Endothelial cell of hepatic sinusoid (primary cell): ENCODE measurements around the gene THBD.

Source experiments
- in situ Hi-C: cut with HindIII; loops from 2 replicates; pipeline ENCODE4 v1.10.0; 2017; ENCODE audit warnings: low sequenced_read_pairs

Gene THBD

GRCh38 chr20:23084845-23085365 is 35.4 kb upstream of the THBD start:
- in situ Hi-C loops: loop anchor here (5.0 kb wide), 1 partner anchor 32 kb away; no protein-coding TSS in a partner anchor

- in situ Hi-C loops: loop anchor here (5.0 kb wide), 1 partner anchor 33 kb away; no protein-coding TSS in a partner anchor
Observed at GRCh38 chr20:23084282-23084844, 34.9 kb upstream of the THBD start.

- in situ Hi-C loops: loop anchor here (5.0 kb wide), 1 partner anchor 34 kb away; no protein-coding TSS in a partner anchor
Observed at GRCh38 chr20:23083553-23084220, 34.2 kb upstream of the THBD start.

GRCh38 chr20:23082846-23083552 is 33.5 kb upstream of the THBD start:
- in situ Hi-C loops: loop anchor here (5.0 kb wide), 1 partner anchor 34 kb away; no protein-coding TSS in a partner anchor

GRCh38 chr20:23081263-23081819 is 31.9 kb upstream of the THBD start:
- in situ Hi-C loops: loop anchor here (5.0 kb wide), 1 partner anchor 36 kb away; no protein-coding TSS in a partner anchor

GRCh38 chr20:23080521-23080920 is 31.0 kb upstream of the THBD start:
- in situ Hi-C loops: loop anchor here (5.0 kb wide), 1 partner anchor 37 kb away; no protein-coding TSS in a partner anchor

- in situ Hi-C loops: loop anchor here (5.0 kb wide), 1 partner anchor 37 kb away; no protein-coding TSS in a partner anchor
Observed at GRCh38 chr20:23079926-23080325, 30.5 kb upstream of the THBD start.

- in situ Hi-C loops: no loop called here
Observed at GRCh38 chr20:23079016-23079351, 29.5 kb upstream of the THBD start.

- in situ Hi-C loops: no loop called here
Observed at GRCh38 chr20:23078351-23079015, 29.0 kb upstream of the THBD start.

- in situ Hi-C loops: no loop called here
Observed at GRCh38 chr20:23077277-23077676, 27.8 kb upstream of the THBD start.

- in situ Hi-C loops: no loop called here
Observed at GRCh38 chr20:23074052-23074451, 24.6 kb upstream of the THBD start.

- in situ Hi-C loops: no loop called here
Observed at GRCh38 chr20:23072892-23073586, 23.6 kb upstream of the THBD start.

GRCh38 chr20:23071996-23072395 is 22.5 kb upstream of the THBD start:
- in situ Hi-C loops: no loop called here

- in situ Hi-C loops: no loop called here
Observed at GRCh38 chr20:23071398-23071797, 21.9 kb upstream of the THBD start.

- in situ Hi-C loops: no loop called here
Observed at GRCh38 chr20:23069108-23069507, 19.6 kb upstream of the THBD start.

- in situ Hi-C loops: no loop called here
Observed at GRCh38 chr20:23068283-23068682, 18.8 kb upstream of the THBD start.

GRCh38 chr20:23066772-23067171 is 17.3 kb upstream of the THBD start:
- in situ Hi-C loops: no loop called here

GRCh38 chr20:23065266-23066201 is 16.1 kb upstream of the THBD start:
- in situ Hi-C loops: no loop called here

GRCh38 chr20:23063581-23063980 is 14.1 kb upstream of the THBD start:
- in situ Hi-C loops: no loop called here
